SK-N-SH treated with all-trans-retinoic acid at 6 μM for 48 hours (cell line): ENCODE results near the gene NPAT.

Experiments used
- CSDC2 ChIP-seq: fragments of 250-450 bp; sonication (Bioruptor Pico); IDR thresholded peaks from 2 replicates; pipeline ENCODE4 v1.5.0; 2020; ENCODE audit warnings: mild to moderate bottlenecking, moderate library complexity
- RARB ChIP-seq: fragments of 250-450 bp; sonication (Bioruptor Pico); IDR thresholded peaks from 2 replicates; pipeline ENCODE4 v1.8.0; 2021; ENCODE audit warnings: mild to moderate bottlenecking, moderate library complexity
- TCF4 ChIP-seq: fragments of 250-450 bp; sonication (Bioruptor Pico); IDR thresholded peaks from 2 replicates; pipeline ENCODE4 v1.8.0; 2021; ENCODE audit warnings: mild to moderate bottlenecking, moderate library complexity, borderline replicate concordance
- TOX ChIP-seq: fragments of 250-450 bp; sonication (Bioruptor Pico); IDR thresholded peaks from 2 replicates; pipeline ENCODE4 v1.8.0; 2021; ENCODE audit warnings: mild to moderate bottlenecking, moderate library complexity, borderline replicate concordance
- ZFP30 ChIP-seq: fragments of 450-650 bp; formaldehyde crosslinking; IDR thresholded peaks from 2 replicates; pipeline ENCODE4 v1.5.0; 2022; ENCODE audit warnings: mild to moderate bottlenecking, moderate library complexity
- ZNF565 ChIP-seq: fragments of 450-650 bp; formaldehyde crosslinking; conservative IDR thresholded peaks from 2 replicates; pipeline ENCODE4 v1.5.0; 2020; ENCODE audit warnings: low read depth, mild to moderate bottlenecking, moderate library complexity
- TF ChIP-seq, protein P1 (sequence below): fragments of 250-450 bp; sonication (Bioruptor Pico); IDR thresholded peaks from 2 replicates; pipeline ENCODE4 v1.8.0; 2021; ENCODE audit warnings: low read depth, mild to moderate bottlenecking, moderate library complexity, borderline replicate concordance
- TF ChIP-seq, protein P2 (sequence below): fragments of 250-450 bp; sonication (Bioruptor Pico); IDR thresholded peaks from 2 replicates; pipeline ENCODE4 v1.5.1; 2020; ENCODE audit warnings: low read depth, mild to moderate bottlenecking, moderate library complexity

DNA sequence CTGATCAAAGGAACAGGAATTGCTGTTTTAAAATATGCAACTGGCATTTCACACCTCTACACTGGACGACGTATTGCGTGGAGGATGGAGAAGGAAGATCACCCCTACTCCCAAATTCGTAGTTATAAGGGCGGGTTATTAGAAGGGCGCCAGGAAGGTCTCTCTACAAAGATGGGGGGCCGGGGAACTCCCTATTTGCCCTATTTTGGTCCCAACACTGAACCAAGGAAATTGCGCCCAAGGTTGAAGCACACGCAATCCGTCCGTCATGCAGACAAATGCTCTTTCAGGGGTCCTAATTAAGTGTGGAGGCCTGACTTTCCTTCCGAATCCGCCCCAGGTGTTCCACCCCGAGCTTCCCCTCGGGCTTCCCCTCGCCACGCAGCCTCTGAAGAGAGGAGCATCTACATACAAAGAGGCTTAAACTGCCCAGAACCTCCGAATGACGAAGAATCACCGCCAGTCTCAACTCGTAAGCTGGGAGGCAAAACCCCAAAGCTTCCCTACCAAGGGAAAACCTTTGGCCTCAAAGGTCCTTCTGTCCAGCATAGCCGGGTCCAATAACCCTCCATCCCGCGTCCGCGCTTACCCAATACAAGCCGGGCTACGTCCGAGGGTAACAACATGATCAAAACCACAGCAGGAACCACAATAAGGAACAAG lies 396 bp downstream of the NPAT start:
- TF ChIP-seq, protein P1, sequence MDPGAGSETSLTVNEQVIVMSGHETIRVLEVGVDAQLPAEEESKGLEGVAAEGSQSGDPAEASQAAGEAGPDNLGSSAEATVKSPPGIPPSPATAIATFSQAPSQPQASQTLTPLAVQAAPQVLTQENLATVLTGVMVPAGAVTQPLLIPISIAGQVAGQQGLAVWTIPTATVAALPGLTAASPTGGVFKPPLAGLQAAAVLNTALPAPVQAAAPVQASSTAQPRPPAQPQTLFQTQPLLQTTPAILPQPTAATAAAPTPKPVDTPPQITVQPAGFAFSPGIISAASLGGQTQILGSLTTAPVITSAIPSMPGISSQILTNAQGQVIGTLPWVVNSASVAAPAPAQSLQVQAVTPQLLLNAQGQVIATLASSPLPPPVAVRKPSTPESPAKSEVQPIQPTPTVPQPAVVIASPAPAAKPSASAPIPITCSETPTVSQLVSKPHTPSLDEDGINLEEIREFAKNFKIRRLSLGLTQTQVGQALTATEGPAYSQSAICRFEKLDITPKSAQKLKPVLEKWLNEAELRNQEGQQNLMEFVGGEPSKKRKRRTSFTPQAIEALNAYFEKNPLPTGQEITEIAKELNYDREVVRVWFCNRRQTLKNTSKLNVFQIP (CRISPR knock-in tag) = no peak
- TF ChIP-seq ZFP30 (CRISPR knock-in tag) (no peak), CSDC2 (CRISPR knock-in tag) (no peak), ZNF565 (no peak), TCF4 (no peak), RARB (CRISPR knock-in tag) (no peak), TOX (CRISPR knock-in tag) (no peak)
- TF ChIP-seq, protein P2, sequence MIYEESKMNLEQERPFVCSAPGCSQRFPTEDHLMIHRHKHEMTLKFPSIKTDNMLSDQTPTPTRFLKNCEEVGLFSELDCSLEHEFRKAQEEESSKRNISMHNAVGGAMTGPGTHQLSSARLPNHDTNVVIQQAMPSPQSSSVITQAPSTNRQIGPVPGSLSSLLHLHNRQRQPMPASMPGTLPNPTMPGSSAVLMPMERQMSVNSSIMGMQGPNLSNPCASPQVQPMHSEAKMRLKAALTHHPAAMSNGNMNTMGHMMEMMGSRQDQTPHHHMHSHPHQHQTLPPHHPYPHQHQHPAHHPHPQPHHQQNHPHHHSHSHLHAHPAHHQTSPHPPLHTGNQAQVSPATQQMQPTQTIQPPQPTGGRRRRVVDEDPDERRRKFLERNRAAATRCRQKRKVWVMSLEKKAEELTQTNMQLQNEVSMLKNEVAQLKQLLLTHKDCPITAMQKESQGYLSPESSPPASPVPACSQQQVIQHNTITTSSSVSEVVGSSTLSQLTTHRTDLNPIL (CRISPR knock-in tag) = no peak
